LoVo (cell line): ENCODE measurements around the gene GREB1.

ENCODE experiments used
- DNase-seq: peaks from one replicate; pipeline ENCODE4 v3.0.0-alpha.2; 2016; ENCODE audit warnings: low spot score

GREB1 gene

DNA sequence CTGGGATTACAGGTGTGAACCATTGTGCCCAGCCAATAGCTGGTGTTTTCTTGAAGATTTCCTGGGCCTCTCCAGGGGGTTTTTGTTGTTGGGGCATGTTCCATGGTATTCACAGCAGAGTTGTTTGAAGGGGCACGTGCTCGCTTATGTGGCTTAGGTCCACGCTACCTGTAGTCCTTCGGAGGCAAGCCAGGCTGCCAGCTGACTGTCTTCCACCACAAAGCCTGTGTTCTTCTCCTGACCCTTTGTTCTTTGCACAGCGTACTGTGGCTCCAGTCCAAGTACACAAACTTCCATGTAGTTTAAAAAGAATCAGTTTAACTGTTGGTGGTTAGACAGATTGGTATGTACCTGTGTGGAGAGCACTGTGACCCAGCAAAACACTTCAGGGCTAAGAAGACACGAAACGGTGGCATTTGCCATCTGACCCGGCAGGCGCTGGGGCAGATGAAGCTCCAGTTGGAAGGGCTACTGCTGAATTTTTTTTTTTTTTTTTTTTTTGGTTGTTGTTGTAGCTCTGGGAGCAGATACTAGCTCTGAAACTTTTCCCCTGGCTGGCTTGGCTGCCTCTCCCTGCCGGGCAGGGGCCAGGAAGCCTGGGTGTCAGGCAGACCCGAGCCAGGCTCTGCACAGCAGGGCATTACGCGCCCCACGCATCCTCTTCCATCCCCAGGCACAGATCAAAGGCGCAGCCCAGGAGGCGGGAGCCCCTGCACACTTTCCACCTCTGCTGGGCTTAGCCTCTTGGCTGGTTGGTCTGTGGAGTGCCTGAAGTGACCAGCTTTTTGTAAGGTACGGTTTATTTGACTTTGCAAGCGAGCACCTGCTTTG lies 5.7 kb downstream of the GREB1 start:
- DNase-seq: no peak

DNA sequence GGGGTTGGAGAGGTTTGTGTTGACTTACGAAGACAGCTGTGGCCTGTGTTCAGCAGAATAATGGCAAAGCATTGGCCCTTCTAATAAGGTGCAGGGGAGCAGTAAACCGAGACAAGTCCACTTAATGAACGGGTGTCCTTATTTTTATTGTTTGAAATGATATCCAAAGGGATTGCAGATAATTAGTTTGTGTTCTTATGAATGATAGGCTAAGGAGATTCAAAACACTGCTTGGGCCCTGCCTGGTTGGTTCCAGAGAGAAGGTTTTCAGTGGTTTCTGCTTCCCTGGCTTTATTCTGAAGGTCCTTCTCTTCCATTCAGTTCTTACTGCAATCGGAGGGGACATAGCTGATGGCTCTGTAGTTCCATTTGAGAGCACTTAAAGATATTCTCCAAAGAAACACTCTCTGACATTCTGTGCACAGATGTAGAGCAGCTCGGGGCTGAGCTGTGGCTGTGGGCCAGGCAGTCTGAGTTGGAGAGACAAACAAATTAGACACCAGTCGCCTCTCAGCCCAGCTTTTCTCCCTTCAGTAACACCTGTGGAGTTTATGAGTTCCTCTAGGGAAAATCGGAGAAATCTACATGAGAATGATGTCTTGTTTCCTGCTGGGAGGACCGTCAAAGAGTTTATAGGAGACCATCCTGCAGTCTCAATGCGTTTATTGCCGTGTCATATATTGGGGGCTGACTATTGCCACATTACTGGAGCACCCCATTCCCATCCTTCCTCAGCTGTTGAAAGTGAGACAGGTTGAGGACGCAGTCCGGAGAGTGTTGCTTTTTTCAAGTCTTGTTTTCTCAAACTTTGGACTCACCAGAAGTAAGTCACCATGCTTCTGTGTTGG lies 6.5 kb downstream of the GREB1 start:
- no peak for DNase-seq

- DNase-seq: no peak
Measured at GRCh38 chr2:11540996-11541692, 7.3 kb downstream of the GREB1 start.

- DNase-seq: no peak
Measured at GRCh38 chr2:11541693-11542274, 7.9 kb downstream of the GREB1 start.

DNA sequence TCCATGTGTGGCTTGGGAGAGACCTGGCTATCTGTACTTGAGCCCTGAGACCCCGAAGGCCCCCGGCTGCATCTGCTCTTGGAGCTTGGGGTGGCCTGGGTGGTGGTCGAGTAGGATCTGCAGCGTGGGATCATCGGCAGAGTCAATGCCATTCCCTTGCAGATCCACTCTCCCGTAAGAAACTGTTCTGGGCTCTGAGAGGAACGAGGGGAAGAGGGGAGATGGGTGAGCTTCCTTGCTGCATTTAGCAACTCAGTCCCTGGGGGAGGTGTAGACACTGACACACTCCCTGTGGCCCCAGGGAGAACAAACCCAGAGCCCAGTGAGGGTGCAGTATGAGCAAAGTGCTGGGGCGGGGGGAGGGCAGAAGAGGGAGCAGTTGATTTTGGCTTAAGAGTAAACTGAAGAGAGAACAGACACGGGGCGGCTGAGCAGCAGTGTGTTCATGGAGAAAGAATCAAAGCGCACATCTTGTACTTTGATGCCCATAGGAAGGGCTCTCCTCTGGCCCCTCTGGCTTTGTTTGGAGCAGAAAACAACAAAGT lies 8.5 kb downstream of the GREB1 start:
- no peak for DNase-seq

DNA sequence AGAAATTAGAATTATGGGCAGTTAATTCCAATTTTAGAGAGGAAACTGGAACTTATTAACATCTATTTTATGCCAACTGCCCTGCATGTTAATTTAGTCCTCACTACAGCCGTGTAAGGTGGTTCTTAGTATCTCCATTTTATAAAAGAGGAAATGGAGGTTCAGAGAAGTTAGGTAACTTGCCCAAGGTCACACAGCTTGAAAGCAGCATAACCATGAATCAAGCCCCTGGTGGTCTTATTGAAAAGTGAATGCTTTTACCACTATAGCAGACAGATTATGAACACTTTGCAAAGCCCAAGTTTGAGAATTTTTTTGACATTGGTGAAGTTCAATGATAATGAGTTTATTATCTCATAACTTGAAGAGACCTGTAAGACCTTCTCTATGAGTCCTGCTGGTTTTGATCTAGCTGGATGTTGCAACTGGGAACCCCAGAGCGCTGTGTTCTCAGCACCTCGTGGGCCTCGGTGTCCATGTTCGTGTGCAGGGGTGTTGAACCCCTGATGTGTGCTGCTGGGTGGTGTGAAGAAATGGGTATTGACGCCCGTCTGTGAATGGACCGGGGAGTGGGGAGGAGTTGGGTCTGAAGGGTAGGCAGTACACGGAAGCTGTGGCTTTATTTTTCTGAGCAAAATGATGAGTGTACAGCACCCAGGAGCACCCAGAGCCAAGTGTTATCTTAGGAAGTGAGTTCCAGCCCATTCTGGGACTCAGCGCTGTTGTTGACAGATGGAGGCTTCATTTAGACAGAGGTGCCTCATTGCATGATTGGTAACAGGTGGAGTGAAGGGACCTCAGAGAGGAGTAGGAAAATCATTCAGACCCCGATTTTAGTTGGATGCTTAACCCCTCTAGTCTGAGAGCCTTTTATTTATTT lies 9.7 kb downstream of the GREB1 start:
- DNase-seq: no peak

- no peak for DNase-seq
Measured at GRCh38 chr2:11546072-11546471, 12.2 kb downstream of the GREB1 start.

- DNase-seq: no peak
Measured at GRCh38 chr2:11547912-11548497, 14.2 kb downstream of the GREB1 start.

DNA sequence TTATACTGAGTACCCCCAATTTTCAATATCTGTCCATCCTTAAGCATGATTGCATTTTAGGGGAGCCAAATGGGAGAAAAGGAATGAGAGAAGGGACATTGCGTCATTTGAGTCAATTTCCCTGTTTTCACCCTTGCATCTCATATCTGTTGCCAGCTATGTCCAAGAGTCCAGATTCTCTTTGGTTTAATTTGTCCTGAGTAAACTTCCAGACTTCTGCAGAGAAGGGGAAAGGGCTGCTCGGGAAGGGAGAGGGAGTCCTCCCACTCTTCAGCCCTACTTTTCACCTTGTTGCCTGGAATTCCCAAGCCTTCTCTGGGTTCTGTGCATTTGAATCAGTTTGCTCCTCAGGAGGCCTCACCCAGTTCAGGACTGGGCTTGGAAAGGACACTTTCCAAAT lies 16.5 kb downstream of the GREB1 start:
- no peak for DNase-seq

DNA sequence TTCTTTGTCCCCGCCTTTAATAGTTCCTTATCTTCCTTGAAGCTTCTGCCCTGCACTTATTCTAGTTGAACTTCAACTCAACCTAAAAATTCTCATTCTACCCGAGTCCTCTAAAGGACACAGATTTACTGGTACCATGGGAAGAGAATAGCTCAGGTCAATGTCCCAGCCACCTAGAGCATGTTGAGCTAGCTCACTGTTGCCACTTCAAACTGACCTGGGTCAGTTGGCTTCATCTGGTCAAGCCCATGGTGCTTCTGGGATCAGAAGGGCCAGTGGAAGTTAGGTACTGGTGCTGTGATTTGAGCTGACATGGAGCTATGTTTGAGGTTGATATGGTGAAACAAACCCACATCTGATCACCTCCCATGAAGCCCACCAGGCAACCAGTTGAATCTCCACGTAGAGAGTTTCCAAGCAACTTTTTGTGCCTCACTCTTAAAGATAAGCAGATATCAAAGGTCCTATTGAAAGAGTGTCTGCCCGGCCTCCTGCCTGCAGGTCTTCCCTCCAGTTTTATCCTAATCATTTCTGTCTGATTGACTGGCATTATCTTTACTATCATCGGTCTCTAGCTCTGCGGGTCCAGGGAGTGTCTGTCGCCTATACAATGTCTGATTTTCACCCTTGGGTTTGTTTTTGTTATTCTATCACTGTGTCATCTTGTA lies 17.2 kb downstream of the GREB1 start:
- DNase-seq: no peak

GRCh38 chr2:11551569-11552259 lies 17.9 kb downstream of the GREB1 start:
- DNase-seq: no peak

DNA sequence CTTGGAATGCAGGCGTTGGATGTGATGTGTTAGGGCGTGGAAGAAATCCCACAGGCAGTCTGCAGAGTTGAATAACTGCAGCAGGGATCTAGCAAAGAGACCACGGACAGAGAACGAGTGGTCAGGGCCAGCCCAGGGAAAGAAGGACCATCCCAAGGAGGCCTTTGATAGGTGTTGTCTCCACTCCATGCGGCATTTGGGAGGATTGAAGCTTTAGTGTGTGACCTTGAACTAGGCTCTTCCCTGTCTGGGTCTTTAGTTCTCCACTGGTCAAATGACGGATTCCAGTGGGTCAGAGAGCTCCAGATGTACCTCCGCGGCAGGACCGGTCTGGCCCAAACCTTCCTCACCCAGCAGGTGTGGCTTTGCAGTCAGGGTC lies 18.4 kb downstream of the GREB1 start:
- no peak for DNase-seq

DNA sequence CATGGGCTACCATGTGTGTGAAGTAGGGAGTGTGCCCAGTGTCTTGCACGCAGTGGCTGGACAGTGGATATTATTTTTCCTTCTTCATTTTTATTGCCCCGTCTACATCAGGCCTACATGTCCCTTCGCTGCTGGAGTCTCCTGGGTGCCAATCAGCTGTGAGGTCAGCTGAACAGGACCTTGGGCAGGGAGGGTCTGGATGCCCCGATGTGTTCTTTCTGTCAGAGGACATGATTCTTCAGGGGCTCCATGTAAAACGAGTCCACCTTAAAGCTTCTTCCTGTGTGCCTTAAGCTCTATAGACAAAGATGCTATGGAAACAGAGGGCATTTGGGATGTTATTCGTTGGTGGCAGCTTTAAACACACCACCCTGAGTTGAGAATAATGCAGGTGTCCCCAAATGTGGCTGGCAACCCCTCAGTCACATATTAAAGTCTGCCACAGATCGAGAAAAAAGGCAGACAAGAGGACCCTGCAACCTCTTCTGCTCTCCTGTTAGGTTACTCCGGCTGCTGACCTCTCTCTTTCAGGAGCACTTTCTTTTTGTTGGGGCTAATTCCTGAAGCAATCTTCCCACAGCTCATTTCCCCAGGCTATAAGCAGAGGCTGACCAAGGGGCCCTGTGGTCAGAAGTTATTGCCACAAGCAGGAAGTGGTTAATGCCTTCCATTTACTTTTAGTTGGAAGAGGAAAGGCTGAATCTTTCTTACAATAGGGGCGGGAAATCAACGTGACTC lies 20.0 kb downstream of the GREB1 start:
- no peak for DNase-seq

DNA sequence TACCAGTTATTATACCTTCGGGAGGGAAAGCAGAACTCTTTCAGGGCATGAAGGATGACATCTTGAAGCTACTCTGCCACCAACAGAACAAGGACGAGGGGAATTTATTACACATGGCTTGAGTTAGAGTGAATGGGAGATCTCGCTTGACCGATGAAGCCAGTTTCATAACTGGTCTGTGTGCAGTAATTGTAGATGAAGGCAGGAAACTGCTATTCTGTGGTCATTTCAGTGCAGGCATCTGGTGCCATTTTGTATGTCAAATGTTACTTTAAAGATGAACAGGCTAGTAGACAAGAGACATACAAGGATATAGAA lies 20.5 kb downstream of the GREB1 start:
- no peak for DNase-seq

DNA sequence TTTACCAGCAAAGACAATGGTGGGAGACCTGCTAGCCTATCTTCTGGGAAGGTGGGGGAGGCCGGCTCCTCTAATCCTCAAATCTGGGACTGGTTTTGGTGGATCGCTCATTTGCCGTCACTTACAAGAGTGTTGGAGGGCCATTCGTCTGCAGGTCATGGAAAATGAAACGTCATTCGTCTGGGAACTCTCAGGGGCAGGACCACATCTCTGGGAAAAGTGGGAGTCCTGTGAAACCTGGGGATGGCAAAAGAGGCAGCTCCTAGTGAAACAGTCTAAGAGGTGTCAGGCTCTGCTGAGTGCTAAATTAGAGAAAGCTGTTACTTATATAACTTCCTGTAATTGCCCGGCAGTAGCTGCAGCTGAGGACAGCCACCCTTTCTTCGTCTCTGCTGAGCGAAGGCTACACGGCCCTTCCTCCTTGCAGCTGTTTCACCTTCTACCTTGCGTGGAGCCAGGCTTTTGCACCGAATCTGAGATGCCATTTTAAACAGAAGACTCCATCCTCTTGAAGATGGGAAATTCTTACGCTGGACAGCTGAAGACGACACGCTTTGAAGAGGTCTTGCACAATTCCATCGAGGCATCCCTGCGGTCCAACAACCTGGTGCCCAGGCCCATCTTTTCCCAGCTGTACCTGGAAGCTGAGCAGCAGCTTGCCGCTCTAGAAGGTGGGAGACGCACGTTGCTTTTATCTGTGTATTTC lies 22.4 kb downstream of the GREB1 start:
- no peak for DNase-seq

GRCh38 chr2:11558214-11558886 lies 24.5 kb downstream of the GREB1 start:
- DNase-seq: no peak

DNA sequence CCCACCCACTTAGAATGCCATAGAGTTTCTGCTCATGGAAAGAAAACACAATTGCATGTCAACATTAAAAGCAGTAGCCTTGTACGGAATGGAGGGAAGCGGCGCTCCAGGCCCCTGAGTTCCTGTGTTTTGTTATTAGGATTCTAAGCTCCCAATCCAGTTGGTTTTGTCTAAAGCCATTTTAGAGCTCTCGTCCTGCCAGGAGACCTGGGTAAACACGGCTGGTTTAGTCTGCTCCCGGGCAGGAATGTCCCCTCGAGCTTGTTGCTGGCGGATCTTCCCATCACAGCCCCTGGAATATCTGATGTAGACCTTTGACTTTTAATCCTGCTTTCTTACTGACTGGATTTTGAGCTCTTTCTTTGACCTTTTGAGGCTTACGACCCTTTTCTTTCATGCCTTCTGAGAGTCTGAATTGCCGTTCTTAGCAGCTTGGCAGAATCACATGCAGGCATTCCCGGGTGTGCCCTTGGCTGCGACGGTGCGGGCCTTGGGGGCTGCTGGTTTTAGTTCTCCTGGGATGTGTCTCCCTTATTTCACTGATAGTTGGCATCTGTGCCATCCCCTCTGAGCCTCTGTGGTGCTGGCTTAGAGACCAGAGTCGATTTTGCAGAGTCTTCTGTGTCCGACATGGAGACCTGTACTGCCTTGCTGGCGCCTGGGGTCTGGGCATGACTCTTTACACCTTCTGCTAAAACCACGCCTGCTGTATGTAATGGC lies 25.4 kb downstream of the GREB1 start:
- DNase-seq: no peak
